ENCODE results near the gene CCL27. TPM values are rescaled to one million over a fixed set of nuclear protein-coding genes. Genes with fewer than 3 reads are reported as not detected.

CCL27 gene
- total and polyA plus RNA-seq, 2 donors from 2014 or later, result not detected

DNA sequence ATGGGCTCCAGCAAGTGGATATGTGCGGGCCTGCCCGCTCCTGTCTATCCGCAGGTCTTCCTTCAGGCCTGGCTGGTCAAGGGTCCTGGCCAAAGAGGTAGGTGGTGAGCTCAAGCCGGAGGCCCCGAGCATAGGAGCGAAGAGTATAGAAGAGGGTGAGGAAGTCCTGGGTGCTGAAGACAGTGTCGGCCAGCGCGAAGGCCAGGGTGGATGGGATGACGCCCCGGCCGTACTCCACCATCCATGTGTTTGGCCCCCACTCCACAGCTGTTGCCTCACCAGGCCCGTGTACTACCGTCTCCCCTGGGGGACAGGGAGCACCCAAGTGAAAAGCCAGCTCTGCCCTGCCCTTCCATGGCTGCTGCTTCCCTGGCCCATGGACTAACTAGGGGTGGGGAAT lies 26.9 kb downstream of the CCL27 start:
- Histone ChIP-seq H3K36me3 (ENCODE audit: control insufficient read depth in 2 of 3, insufficient read depth in 3 of 3, low read length in 3 of 3) (peaks cover 2 to 7% (median 2%) of the 10 kb centered on the region in 3 donors), H3K27ac (ENCODE audit: low read depth in 2 of 2, low read length in 2 of 2) (no peak overlapping the region), H3K9me3 (ENCODE audit: control insufficient read depth in 2 of 3, insufficient read depth in 1 of 3, low read length in 3 of 3) (no peaks in the 10 kb centered on the region), H3K9ac (ENCODE audit: low read length in 3 of 3) (no peak overlapping the region), H3K4me1 (ENCODE audit: control insufficient read depth in 2 of 3, insufficient read depth in 2 of 3, low read depth in 1 of 3, low read length in 3 of 3) (peaks cover 0 to 21% (median 2%) of the 10 kb centered on the region in 3 donors), H3K4me3 (ENCODE audit: low read length in 3 of 3) (no peak overlapping the region), H3K27me3 (ENCODE audit: control insufficient read depth, insufficient read depth, low read length) (peaks cover 2% of the 10 kb centered on the region)
- TF ChIP-seq, protein P1, sequence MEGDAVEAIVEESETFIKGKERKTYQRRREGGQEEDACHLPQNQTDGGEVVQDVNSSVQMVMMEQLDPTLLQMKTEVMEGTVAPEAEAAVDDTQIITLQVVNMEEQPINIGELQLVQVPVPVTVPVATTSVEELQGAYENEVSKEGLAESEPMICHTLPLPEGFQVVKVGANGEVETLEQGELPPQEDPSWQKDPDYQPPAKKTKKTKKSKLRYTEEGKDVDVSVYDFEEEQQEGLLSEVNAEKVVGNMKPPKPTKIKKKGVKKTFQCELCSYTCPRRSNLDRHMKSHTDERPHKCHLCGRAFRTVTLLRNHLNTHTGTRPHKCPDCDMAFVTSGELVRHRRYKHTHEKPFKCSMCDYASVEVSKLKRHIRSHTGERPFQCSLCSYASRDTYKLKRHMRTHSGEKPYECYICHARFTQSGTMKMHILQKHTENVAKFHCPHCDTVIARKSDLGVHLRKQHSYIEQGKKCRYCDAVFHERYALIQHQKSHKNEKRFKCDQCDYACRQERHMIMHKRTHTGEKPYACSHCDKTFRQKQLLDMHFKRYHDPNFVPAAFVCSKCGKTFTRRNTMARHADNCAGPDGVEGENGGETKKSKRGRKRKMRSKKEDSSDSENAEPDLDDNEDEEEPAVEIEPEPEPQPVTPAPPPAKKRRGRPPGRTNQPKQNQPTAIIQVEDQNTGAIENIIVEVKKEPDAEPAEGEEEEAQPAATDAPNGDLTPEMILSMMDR (IDR thresholded peaks at IDR 0.05; ENCODE audit: borderline replicate concordance, extremely low read depth, insufficient read depth), result no peak
- intact Hi-C loops (cut with DNase I), result no loop called here
- no peak for FAIRE-seq
- DNase-seq, result no peak

- H3K9ac ChIP-seq (ENCODE audit: low read length in 3 of 3), result no peak overlapping the region
- FAIRE-seq, result no peak
Observed at GRCh38 chr9:34634551-34635248, 27.8 kb downstream of the CCL27 start.

GRCh38 chr9:34633851-34634550 lies 28.5 kb downstream of the CCL27 start:
- H3K27me3 ChIP-seq (ENCODE audit: control insufficient read depth, insufficient read depth, low read length), result peaks cover 9% of the 10 kb centered on the region
- DNase-seq (peak in 4 of 5 donors; percentile 64 to 80 (median 71)), FAIRE-seq (no peak)
- H3K9me3 ChIP-seq (ENCODE audit: control insufficient read depth in 2 of 3, insufficient read depth in 1 of 3, low read length in 3 of 3), result no peaks in the 10 kb centered on the region
- TF ChIP-seq, protein P1 (IDR thresholded peaks at IDR 0.05; ENCODE audit: borderline replicate concordance, extremely low read depth, insufficient read depth), result peak; percentile 86
- no peak overlapping the region for H3K4me3 ChIP-seq (ENCODE audit: low read length in 3 of 3)
- H3K4me1 ChIP-seq (ENCODE audit: control insufficient read depth in 2 of 3, insufficient read depth in 2 of 3, low read depth in 1 of 3, low read length in 3 of 3), result peaks cover 0 to 24% (median 2%) of the 10 kb centered on the region in 3 donors
- H3K9ac ChIP-seq (ENCODE audit: low read length in 3 of 3), result no peak overlapping the region
- H3K27ac ChIP-seq (ENCODE audit: low read depth in 2 of 2, low read length in 2 of 2), result no peak overlapping the region
- peaks cover 2 to 7% (median 2%) of the 10 kb centered on the region in 3 donors for H3K36me3 ChIP-seq (ENCODE audit: control insufficient read depth in 2 of 3, insufficient read depth in 3 of 3, low read length in 3 of 3)
- intact Hi-C loops (cut with DNase I), result no loop called here

More at GRCh38 chr9:34634551-34635248, 27.8 kb downstream of the CCL27 start:
- TF ChIP-seq, protein P1 (IDR thresholded peaks at IDR 0.05; ENCODE audit: borderline replicate concordance, extremely low read depth, insufficient read depth), result no peak
- peaks cover 4% of the 10 kb centered on the region for H3K27me3 ChIP-seq (ENCODE audit: control insufficient read depth, insufficient read depth, low read length)
- H3K4me1 ChIP-seq (ENCODE audit: control insufficient read depth in 2 of 3, insufficient read depth in 2 of 3, low read depth in 1 of 3, low read length in 3 of 3), result peaks cover 0 to 21% (median 2%) of the 10 kb centered on the region in 3 donors
- H3K27ac ChIP-seq (ENCODE audit: low read depth in 2 of 2, low read length in 2 of 2), result no peak overlapping the region
- H3K36me3 ChIP-seq (ENCODE audit: control insufficient read depth in 2 of 3, insufficient read depth in 3 of 3, low read length in 3 of 3), result peaks cover 2 to 7% (median 2%) of the 10 kb centered on the region in 3 donors
- intact Hi-C loops (cut with DNase I), result no loop called here
- H3K9me3 ChIP-seq (ENCODE audit: control insufficient read depth in 2 of 3, insufficient read depth in 1 of 3, low read length in 3 of 3), result no peaks in the 10 kb centered on the region
- no peak for DNase-seq
- no peak overlapping the region for H3K4me3 ChIP-seq (ENCODE audit: low read length in 3 of 3)
